Coronary artery (tissue), 2 donors: ENCODE measurements around the gene SIM2.

Experiments used
- DNase-seq: peaks from one replicate; pipeline ENCODE4 v3.0.0-alpha.2; 2017; ENCODE audit warnings: low spot score
- H3K27ac ChIP-seq, 2 donors: fragments of 200-600 bp; sonication (generic); one replicate each; pipeline ENCODE4 v1.5.1; 2016 to 2019
- H3K4me3 ChIP-seq: fragments of 200-600 bp; sonication (generic); 2 replicates; pipeline ENCODE4 v1.5.1; 2016; ENCODE audit warnings: mild to moderate bottlenecking, moderate library complexity
- TF ChIP-seq, protein P1 (sequence below): fragments of 200-600 bp; sonication (generic); IDR thresholded peaks from one replicate; pipeline ENCODE4 v1.5.1; 2019; ENCODE audit warnings: antibody characterized with exemption

SIM2 gene

DNA sequence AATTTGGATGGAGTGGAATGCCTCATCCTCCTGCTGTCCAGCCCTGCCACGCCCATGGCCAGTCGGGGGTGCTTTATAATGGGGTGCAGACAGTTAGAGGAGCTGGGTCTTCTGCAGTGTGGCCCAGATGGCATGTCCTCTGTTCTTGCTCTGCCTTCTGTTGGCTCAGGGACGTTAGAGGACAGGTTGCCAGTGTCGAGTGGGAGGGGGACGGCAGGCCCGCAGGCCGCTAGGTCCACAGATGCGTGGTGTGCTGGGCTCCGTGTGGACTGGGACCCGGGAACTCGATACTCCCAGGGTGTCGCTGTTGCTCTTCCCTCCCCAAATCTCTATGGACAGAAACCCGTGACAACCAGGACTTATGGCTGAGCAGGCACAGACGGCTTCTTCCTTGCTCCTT, 33.3 kb downstream of the SIM2 start:
- TF ChIP-seq, protein P1, sequence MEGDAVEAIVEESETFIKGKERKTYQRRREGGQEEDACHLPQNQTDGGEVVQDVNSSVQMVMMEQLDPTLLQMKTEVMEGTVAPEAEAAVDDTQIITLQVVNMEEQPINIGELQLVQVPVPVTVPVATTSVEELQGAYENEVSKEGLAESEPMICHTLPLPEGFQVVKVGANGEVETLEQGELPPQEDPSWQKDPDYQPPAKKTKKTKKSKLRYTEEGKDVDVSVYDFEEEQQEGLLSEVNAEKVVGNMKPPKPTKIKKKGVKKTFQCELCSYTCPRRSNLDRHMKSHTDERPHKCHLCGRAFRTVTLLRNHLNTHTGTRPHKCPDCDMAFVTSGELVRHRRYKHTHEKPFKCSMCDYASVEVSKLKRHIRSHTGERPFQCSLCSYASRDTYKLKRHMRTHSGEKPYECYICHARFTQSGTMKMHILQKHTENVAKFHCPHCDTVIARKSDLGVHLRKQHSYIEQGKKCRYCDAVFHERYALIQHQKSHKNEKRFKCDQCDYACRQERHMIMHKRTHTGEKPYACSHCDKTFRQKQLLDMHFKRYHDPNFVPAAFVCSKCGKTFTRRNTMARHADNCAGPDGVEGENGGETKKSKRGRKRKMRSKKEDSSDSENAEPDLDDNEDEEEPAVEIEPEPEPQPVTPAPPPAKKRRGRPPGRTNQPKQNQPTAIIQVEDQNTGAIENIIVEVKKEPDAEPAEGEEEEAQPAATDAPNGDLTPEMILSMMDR, result no peak
- H3K4me3 ChIP-seq, result no peak overlapping the region
- DNase-seq, result no peak
- no peak overlapping the region for H3K27ac ChIP-seq

DNA sequence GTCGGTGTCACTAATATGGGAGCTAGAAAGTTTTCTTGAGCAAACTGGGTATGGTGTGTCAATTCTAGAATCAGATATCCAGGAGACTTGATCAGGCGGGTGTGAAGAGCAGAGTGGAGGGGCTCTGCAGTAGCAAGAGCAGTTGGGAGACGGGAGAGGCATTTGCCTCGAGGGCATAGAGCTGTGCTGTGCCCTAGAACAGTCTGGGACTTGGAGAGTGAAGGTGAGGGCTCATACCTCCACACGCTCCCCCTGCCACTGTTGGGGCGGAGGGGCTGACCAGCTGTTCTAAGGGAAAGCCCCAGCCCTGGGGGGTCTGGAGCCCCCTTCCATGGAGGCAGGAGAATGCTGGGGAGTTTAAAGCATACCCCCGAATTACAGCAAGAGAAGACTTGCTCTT, 33.8 kb downstream of the SIM2 start:
- Histone ChIP-seq H3K27ac (no peak overlapping the region), H3K4me3 (no peak overlapping the region)
- no peak for DNase-seq
- TF ChIP-seq, protein P1, result no peak

DNA sequence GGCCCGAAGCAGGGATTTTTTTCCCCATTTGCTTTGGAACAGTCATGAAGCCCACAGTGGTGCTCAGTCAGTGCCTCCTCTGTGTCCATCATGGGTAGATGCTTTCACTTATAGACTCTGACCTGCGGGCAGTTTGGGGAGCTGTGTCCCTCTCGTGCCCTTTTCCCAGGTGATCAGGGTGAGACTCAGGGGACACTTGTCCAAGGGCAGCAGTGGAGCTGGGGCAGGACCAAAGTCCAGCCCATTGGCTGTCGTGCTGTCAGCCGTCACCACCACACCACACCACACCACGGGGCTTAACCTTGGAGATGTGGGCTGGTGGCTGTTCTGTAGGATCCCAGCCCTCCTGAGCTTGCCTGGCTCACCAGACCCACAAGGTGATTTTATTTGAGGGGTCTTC, 34.9 kb downstream of the SIM2 start:
- DNase-seq, result no peak

DNA sequence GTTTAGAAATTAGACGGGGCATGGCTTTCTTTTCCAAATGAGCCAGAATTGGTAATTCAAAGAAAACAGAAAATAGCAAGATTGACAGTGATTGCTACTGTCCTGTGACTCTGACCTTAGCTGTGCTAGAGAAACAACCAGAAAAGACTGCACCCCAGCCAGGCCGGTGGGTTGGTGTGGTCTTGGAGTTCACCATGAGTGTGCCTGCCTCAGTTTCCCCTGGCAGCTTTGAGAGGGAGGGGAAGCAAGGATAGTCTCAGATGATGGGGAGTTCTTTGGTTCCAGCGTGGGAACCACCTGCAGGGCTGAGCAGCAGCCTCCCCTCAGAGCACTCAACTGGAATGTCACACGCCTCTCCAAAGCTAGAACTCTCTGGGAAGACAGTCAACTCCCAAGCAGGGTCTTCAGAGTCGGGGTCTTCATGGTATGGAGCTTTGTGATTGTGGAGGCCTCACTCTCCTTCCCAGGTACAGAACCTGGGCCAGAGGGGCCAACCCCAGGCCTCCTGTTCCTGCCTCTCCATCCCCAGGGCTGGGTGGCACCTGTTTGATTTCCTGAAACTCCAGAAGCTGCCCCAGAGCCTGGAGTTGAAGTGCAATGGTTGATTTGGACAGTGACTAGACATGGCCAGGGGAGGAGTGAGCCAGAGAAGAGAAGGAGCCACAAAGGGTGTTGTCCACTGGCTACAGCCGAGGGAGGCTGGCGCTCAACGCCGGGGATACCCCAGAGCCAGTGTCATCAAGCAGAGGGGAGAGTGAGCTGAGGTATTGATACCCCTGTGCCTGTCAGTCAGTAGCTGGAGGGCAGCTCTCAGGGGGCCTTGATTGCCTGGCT, 35.7 kb downstream of the SIM2 start:
- no peak for DNase-seq
- Histone ChIP-seq H3K27ac (no peak overlapping the region), H3K4me3 (no peak overlapping the region)
- TF ChIP-seq, protein P1, result no peak

More for the DNA sequence above, 34.9 kb downstream of the SIM2 start:
- H3K4me3 ChIP-seq, result no peak overlapping the region
- H3K27ac ChIP-seq, result no peak overlapping the region
- TF ChIP-seq, protein P1, result no peak

DNA sequence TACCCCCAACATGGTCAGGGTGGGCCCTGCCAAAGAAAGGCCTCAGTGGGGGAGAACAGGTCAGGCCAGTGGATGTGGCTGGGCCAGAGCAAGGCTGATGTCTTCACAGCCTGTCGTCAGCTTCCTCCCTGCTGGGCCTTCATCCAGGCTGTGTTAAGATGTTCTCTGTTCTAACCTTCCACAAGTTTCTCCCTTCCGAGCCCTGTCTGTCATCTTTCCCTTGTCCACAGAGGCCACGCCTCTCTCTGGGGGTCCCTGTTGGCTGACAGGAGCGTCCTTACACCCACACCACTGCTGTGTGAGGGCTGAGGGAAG, 36.2 kb downstream of the SIM2 start:
- DNase-seq, result no peak
- TF ChIP-seq, protein P1, result no peak
- Histone ChIP-seq H3K27ac (no peak overlapping the region), H3K4me3 (no peak overlapping the region)

DNA sequence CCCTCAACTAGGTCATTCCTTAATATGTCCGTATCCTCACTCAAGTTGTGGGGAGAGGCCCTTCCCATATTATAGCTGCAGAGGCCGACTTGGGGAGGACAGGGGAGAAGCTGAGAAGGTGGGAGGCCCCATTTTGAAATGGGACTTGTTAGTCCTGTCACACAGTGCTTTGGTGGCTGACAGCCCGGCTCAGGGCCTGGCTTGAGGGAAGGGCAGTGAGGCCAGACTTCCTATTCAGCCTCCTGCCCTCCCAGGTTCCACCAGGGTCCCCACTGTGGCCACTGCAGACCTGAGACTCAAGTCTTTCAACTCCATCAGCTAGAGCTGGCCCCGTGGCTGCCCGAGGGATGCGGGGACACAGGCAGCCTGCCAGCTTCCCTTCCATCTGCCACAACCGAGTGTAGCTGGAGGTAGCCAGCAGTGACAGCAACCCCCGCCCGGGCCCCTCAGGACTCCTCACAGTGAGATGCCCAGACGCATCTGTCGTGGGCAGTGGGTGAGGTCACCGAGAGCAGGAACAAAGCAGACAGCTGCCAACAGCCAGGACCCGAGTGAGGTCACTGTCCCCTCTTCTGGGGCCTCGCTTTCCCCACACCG, 36.9 kb downstream of the SIM2 start:
- DNase-seq, result no peak
- H3K27ac ChIP-seq, result no peak overlapping the region

More for the DNA sequence above, 36.9 kb downstream of the SIM2 start:
- H3K4me3 ChIP-seq, result no peak overlapping the region
- TF ChIP-seq, protein P1, result no peak
